ENCODE data around the gene CAMK2B.

Gene CAMK2B

DNA sequence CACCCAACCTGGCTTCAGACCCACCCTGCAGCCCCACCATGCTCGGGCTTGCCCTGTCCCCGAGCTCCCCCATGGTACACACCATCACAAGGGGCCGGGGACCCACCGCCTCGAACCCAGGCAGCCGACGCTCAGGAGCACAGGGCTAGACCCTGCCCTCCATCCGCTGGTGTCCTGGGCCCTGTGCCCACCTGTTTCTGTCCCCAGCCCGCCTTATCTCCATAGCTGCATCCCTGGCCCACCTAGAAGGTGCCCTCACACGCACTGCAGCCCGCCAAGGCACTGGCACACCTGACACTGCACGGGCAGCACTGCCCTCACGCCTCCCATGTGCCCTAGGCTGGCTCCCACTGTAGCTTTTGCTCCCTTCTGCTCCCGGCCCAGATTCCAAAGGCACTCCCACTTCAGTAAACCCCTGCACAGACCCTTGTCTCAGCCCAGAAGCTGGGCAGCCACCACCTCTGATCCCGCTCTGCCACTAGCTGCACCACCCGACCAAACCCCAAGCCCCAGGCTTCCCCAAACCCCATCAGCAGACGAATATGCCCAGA is 107.5 kb downstream of the CAMK2B start:
- DNase-seq (ENCODE audit: low spot score) = no peak
- in situ Hi-C loops (cut with MboI; ENCODE audit: low sequenced_read_pairs, unreplicated experiment) = no loop called here
- TF ChIP-seq, protein P1, sequence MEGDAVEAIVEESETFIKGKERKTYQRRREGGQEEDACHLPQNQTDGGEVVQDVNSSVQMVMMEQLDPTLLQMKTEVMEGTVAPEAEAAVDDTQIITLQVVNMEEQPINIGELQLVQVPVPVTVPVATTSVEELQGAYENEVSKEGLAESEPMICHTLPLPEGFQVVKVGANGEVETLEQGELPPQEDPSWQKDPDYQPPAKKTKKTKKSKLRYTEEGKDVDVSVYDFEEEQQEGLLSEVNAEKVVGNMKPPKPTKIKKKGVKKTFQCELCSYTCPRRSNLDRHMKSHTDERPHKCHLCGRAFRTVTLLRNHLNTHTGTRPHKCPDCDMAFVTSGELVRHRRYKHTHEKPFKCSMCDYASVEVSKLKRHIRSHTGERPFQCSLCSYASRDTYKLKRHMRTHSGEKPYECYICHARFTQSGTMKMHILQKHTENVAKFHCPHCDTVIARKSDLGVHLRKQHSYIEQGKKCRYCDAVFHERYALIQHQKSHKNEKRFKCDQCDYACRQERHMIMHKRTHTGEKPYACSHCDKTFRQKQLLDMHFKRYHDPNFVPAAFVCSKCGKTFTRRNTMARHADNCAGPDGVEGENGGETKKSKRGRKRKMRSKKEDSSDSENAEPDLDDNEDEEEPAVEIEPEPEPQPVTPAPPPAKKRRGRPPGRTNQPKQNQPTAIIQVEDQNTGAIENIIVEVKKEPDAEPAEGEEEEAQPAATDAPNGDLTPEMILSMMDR (IDR thresholded peaks at IDR 0.05; ENCODE audit: borderline replicate concordance, control extremely low read depth, extremely low read depth, insufficient read depth, missing control alignments) = no peak

DNA sequence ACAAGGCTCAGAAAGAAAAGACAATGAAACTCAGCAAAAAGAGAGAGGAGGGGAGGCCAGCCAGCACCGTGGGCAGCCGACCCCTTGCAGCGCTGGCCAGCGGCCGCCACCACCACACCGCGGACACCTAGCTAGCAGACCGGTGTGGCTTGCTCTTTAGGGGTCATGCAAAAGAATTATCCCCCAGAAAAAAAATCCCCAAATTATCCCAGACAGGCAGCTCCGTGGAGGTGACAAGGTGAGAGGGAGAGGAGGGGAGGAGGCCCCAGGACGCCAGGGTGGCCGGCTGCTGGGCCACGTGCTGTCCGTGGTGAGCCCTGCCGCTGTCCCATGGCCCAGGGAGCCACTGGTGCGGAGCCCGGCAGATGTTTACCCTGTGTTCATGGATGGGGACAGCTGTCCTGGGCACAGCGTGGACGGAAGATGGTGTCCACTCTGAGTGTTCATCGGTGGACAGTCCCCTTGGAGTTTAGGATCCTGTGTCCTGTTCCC is 108.1 kb downstream of the CAMK2B start:
- DNase-seq (ENCODE audit: low spot score) = no peak
- in situ Hi-C loops (cut with MboI; ENCODE audit: low sequenced_read_pairs, unreplicated experiment) = no loop called here

DNA sequence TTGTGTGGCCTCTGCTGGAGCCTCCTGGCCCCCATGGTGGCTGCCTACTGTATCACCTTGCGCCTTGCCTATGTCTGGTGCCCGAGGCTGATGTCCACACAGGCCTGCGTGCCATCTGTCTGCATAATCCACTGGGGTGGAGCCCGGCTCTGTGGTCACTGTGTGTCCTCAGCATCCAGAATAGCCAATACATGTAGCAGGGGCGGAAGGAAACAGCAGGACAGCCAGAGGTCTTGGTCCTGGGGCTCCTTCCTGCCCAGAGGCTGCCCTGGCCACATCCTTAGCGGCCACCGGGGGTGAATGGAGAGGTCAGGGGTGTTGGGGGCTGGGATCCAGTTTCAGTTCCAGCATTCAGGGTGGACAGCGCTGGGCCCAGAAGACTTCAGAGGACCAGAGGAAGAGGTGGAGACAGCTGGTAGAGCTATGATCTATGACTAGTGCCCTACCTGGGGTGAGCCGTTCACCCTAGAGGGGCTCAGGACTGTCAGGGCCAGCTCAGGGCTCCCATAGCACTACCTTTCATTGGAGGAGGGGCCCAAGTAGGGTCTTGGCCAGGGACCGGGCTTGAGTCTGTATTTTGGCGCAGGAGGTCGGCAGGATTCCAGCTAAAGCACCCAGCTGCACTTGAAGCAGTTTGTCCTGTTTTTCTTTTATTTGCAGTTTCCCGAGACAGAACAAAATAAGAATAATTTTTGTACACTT is 108.7 kb downstream of the CAMK2B start:
- in situ Hi-C loops (cut with MboI; ENCODE audit: low sequenced_read_pairs, unreplicated experiment) = no loop called here
- TF ChIP-seq, protein P1 (IDR thresholded peaks at IDR 0.05; ENCODE audit: borderline replicate concordance, control extremely low read depth, extremely low read depth, insufficient read depth, missing control alignments) = no peak
- DNase-seq (ENCODE audit: low spot score) = no peak

More for the DNA sequence above, 108.1 kb downstream of the CAMK2B start:
- TF ChIP-seq, protein P1 (IDR thresholded peaks at IDR 0.05; ENCODE audit: borderline replicate concordance, control extremely low read depth, extremely low read depth, insufficient read depth, missing control alignments) = no peak

DNA sequence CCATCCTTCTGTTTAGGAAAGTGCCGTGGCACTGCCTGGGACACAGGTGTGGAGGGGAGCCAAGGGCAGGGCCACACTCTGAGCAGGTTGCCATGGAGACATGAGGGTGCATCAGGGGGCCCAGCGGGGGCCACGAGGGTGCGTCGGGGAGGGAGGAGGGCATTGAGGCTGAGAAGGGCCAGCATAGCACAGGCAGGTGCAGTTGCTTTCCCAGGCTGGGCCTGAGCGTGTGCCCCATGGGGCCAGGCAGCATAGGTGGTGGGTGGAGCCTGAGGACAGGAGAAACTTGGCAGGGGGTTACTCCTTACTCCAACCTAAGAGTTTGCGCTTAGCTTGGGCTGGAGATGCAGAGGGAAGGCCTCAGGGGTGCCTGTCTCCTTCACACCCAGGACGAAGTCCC is 109.4 kb downstream of the CAMK2B start:
- in situ Hi-C loops (cut with MboI; ENCODE audit: low sequenced_read_pairs, unreplicated experiment) = no loop called here
- no peak for DNase-seq (ENCODE audit: low spot score)
- TF ChIP-seq, protein P1 (IDR thresholded peaks at IDR 0.05; ENCODE audit: borderline replicate concordance, control extremely low read depth, extremely low read depth, insufficient read depth, missing control alignments) = no peak

DNA sequence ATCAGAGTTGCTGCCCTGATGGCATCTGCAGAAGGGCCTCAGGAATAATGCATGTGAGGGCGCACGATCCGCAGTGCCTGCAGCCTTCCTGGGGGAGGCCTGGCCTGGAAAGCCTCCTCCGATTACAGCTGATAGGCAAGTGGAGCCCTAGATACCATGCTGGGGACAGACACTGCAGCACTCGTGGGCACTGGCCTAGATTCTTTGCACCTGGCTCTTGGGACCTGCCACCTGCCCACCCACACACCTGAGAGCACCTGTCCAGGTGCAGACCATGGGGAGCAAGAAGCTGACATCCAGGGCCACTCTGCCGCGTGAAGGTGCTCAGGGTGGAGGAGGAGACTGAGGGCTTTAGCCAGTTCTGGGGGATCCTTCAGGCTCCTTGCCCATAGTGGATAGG is 109.9 kb downstream of the CAMK2B start:
- no peak for DNase-seq (ENCODE audit: low spot score)
- in situ Hi-C loops (cut with MboI; ENCODE audit: low sequenced_read_pairs, unreplicated experiment) = no loop called here
- TF ChIP-seq, protein P1 (IDR thresholded peaks at IDR 0.05; ENCODE audit: borderline replicate concordance, control extremely low read depth, extremely low read depth, insufficient read depth, missing control alignments) = no peak

DNA sequence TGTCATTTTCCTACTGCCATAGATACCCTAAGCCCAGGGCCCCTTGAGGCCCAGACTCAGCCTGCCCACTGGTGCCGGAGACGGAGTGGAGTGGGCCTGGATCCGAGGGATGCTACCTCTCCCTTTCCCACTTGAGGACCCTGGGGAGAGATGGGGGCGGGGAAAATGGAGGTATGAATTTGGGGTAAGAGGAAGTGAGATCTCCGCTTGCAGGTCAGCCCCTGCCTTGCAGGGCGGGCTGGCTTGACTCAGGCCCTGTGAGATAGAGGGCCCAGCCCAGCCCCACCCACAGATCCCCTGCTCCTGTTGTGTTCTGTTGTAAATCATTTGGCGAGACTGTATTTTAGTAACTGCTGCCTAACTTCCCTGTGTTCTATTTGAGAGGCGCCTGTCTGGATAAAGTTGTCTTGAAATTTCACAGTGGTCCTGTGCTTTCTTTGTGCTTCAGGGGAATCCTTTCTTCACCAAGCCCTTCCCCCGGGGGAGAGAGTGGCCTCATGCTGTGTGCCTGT is 111.5 kb downstream of the CAMK2B start:
- DNase-seq (ENCODE audit: low spot score) = no peak
- in situ Hi-C loops (cut with MboI; ENCODE audit: low sequenced_read_pairs, unreplicated experiment) = no loop called here
- TF ChIP-seq, protein P1 (IDR thresholded peaks at IDR 0.05; ENCODE audit: borderline replicate concordance, control extremely low read depth, extremely low read depth, insufficient read depth, missing control alignments) = no peak
